PC-3 (cell line): ENCODE results near the gene KLK13.

Source experiments
- EZH2phosphoT487 ChIP-seq: fragments of 300-600 bp; sonication (generic); IDR thresholded peaks from 2 replicates; pipeline ENCODE4 v1.6.1; 2018; ENCODE audit warnings: mild to moderate bottlenecking, antibody characterized with exemption, low read length, borderline replicate concordance
- TF ChIP-seq, protein P1 (sequence below): fragments of 300-600 bp; sonication (generic); conservative IDR thresholded peaks from 2 replicates; pipeline ENCODE4 v1.5.1; 2017; ENCODE audit warnings: antibody characterized with exemption, low read depth, mild to moderate bottlenecking, low read length

DNA sequence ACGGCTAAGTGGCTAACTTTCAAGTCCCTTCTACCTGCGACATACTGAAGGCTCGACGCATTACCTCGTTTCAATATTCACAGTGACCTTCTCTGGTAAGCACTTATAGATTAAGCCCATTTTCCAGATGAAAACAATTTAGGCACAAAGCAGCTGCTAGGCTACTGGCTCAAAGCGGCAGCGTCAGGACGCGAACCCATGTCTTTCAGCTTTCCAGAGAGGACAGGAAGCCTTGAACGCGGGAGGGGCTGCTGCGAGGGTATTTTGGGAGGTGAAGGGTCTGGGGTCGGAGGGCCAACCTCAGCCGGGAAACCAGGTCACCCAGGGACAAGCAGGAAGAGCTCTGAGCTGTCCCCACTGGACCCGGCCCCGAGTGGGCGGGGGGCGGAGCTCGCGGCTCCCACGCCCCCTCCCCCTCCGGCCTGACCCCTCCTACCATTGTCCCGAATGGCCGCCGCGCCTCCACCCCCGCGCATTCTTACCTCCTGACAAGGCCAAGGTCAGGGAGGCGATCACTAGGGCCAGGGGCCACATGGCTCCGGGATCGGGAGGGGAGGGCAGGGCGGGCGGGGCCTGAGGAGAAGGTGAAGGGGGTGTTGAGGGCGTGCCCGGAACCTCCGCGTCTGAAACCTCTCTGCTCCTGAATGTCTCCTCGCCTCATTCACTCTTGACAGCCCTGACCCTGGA lies at the start of gene KLK13:
- TF ChIP-seq EZH2phosphoT487: no peak
- TF ChIP-seq, protein P1, sequence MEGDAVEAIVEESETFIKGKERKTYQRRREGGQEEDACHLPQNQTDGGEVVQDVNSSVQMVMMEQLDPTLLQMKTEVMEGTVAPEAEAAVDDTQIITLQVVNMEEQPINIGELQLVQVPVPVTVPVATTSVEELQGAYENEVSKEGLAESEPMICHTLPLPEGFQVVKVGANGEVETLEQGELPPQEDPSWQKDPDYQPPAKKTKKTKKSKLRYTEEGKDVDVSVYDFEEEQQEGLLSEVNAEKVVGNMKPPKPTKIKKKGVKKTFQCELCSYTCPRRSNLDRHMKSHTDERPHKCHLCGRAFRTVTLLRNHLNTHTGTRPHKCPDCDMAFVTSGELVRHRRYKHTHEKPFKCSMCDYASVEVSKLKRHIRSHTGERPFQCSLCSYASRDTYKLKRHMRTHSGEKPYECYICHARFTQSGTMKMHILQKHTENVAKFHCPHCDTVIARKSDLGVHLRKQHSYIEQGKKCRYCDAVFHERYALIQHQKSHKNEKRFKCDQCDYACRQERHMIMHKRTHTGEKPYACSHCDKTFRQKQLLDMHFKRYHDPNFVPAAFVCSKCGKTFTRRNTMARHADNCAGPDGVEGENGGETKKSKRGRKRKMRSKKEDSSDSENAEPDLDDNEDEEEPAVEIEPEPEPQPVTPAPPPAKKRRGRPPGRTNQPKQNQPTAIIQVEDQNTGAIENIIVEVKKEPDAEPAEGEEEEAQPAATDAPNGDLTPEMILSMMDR: no peak
